Ramos (cell line): ENCODE results near the gene PDE3B.
"Not testable (repeated sequence)": the region's sequence is repeated elsewhere in the genome, so short reads cannot be mapped to it uniquely, and the experiment has no call there.

Source experiments
- in situ Hi-C: fragments of 300-500 bp; cut with MboI; formaldehyde crosslinking; loops from one replicate; pipeline ENCODE4 v1.14.3; 2022; ENCODE audit warnings: low sequenced_read_pairs; ENCODE audit not compliant: unreplicated experiment

PDE3B gene

GRCh38 chr11:14740539-14740938 is 96.9 kb downstream of the PDE3B start:
- in situ Hi-C loops = not testable (repeated sequence)

GRCh38 chr11:14741195-14741594 is 97.6 kb downstream of the PDE3B start:
- in situ Hi-C loops = no loop called here

- in situ Hi-C loops = no loop called here
Observed at GRCh38 chr11:14742849-14743559, 99.4 kb downstream of the PDE3B start.

GRCh38 chr11:14743667-14744066 is 100.1 kb downstream of the PDE3B start:
- in situ Hi-C loops = not testable (repeated sequence)

- in situ Hi-C loops = no loop called here
Observed at GRCh38 chr11:14746857-14747395, 103.3 kb downstream of the PDE3B start.

GRCh38 chr11:14748090-14748489 is 104.5 kb downstream of the PDE3B start:
- in situ Hi-C loops = no loop called here

GRCh38 chr11:14750911-14751310 is 107.3 kb downstream of the PDE3B start:
- in situ Hi-C loops = no loop called here

GRCh38 chr11:14751975-14752407 is 108.4 kb downstream of the PDE3B start:
- in situ Hi-C loops = no loop called here

GRCh38 chr11:14755140-14755539 is 111.5 kb downstream of the PDE3B start:
- in situ Hi-C loops = no loop called here

- in situ Hi-C loops = no loop called here
Observed at GRCh38 chr11:14756349-14756748, 112.7 kb downstream of the PDE3B start.

- in situ Hi-C loops = not testable (repeated sequence)
Observed at GRCh38 chr11:14759300-14760012, 115.9 kb downstream of the PDE3B start.

- in situ Hi-C loops = no loop called here
Observed at GRCh38 chr11:14764179-14764578, 120.6 kb downstream of the PDE3B start.

GRCh38 chr11:14764579-14765527 is 121.2 kb downstream of the PDE3B start:
- in situ Hi-C loops = no loop called here

GRCh38 chr11:14766585-14766984 is 123.0 kb downstream of the PDE3B start:
- in situ Hi-C loops = no loop called here

- in situ Hi-C loops = no loop called here
Observed at GRCh38 chr11:14768526-14769188, 125.1 kb downstream of the PDE3B start.

- in situ Hi-C loops = no loop called here
Observed at GRCh38 chr11:14773755-14774154, 130.2 kb downstream of the PDE3B start.

GRCh38 chr11:14774721-14775120 is 131.1 kb downstream of the PDE3B start:
- in situ Hi-C loops = no loop called here

GRCh38 chr11:14775897-14776296 is 132.3 kb downstream of the PDE3B start:
- in situ Hi-C loops = no loop called here

GRCh38 chr11:14778460-14778859 is 134.9 kb downstream of the PDE3B start:
- in situ Hi-C loops = not testable (repeated sequence)

- in situ Hi-C loops = no loop called here
Observed at GRCh38 chr11:14783788-14784187, 140.2 kb downstream of the PDE3B start.
